K562 (cell line): ENCODE measurements around the gene MARK2. TPM values are rescaled to one million over a fixed set of nuclear protein-coding genes. Genes with fewer than 3 reads are reported as not detected.

Experiments used
- DPF2 ChIP-seq: fragments of 450-650 bp; IDR thresholded peaks from 2 replicates; pipeline ENCODE4 v1.6.1; 2016
- EWSR1 ChIP-seq: fragments of 450-650 bp; IDR thresholded peaks from 2 replicates; pipeline ENCODE4 v1.6.1; 2018; ENCODE audit warnings: borderline replicate concordance, mild to moderate bottlenecking, low read depth, moderate library complexity; ENCODE audit not compliant: partially characterized antibody
- FUS ChIP-seq: fragments of 200-400 bp; formaldehyde crosslinking; optimal IDR thresholded peaks from 2 replicates; pipeline ENCODE3; 2017; ENCODE audit warnings: low read depth, low read length
- HLTF ChIP-seq: fragments of 450-650 bp; IDR thresholded peaks from 2 replicates; pipeline ENCODE4 v1.6.1; 2016
- MED1 ChIP-seq: sonication (generic); formaldehyde crosslinking; IDR thresholded peaks from 2 replicates; pipeline ENCODE4 v1.8.1; 2023; ENCODE audit warnings: missing genetic modification reagents, borderline replicate concordance
- MEIS2 ChIP-seq: fragments of 450-650 bp; IDR thresholded peaks from 2 replicates; pipeline ENCODE4 v1.6.1; 2014; ENCODE audit warnings: mild to moderate bottlenecking; ENCODE audit not compliant: partially characterized antibody
- NCOA6 ChIP-seq: fragments of 450-650 bp; IDR thresholded peaks from 2 replicates; pipeline ENCODE4 v1.6.1; 2017; ENCODE audit warnings: mild to moderate bottlenecking
- NFE2 ChIP-seq: IDR thresholded peaks from 2 replicates; pipeline ENCODE4 v1.6.1; 2014; ENCODE audit warnings: antibody characterized with exemption, low read depth
- NFRKB ChIP-seq: fragments of 450-650 bp; IDR thresholded peaks from 2 replicates; pipeline ENCODE4 v1.6.1; 2016; ENCODE audit warnings: low read depth
- NR1H2 ChIP-seq: sonication (generic); formaldehyde crosslinking; IDR thresholded peaks from 2 replicates; pipeline ENCODE4 v1.4.0; 2020; ENCODE audit warnings: mild to moderate bottlenecking, missing genetic modification reagents
- SMAD2 ChIP-seq: fragments of 150-350 bp; IDR thresholded peaks from 2 replicates; pipeline ENCODE4 v1.6.1; 2014; ENCODE audit warnings: low read depth, mild to moderate bottlenecking, low read length
- SMARCA5 ChIP-seq: fragments of 450-650 bp; IDR thresholded peaks from 2 replicates; pipeline ENCODE4 v1.6.1; 2016
- SMARCE1 ChIP-seq: fragments of 450-650 bp; IDR thresholded peaks from 2 replicates; pipeline ENCODE4 v1.7.1; 2016; ENCODE audit warnings: mild to moderate bottlenecking
- TEAD4 ChIP-seq, 2 experiments: sonication (generic) in 1 of 2; formaldehyde crosslinking in 1 of 2; IDR thresholded peaks; 2 replicates each; pipeline versions ENCODE4 v1.6.1 to v1.8.0; 2012 to 2022; ENCODE audit warnings: borderline replicate concordance in 1 of 2, inconsistent platforms in 1 of 2, low read length in 1 of 2, mild to moderate bottlenecking in 1 of 2, missing genetic modification reagents in 1 of 2
- YBX1 ChIP-seq: fragments of 450-650 bp; IDR thresholded peaks from 2 replicates; pipeline ENCODE4 v1.7.1; 2016; ENCODE audit warnings: mild to moderate bottlenecking
- YY1 ChIP-seq, 3 experiments: IDR thresholded peaks; 2 replicates each; pipeline ENCODE4 v1.6.1; 2011; ENCODE audit warnings: low read length in 2 of 3, mild to moderate bottlenecking in 2 of 3, moderate library complexity in 2 of 3, borderline replicate concordance in 1 of 3, control low read depth in 1 of 3, low read depth in 1 of 3; ENCODE audit not compliant: insufficient read depth in 3 of 3, insufficient replicate concordance in 2 of 3, control insufficient read depth in 1 of 3, insufficient read length in 1 of 3; ENCODE audit errors: extremely low read depth in 1 of 3
- ZC3H8 ChIP-seq: fragments of 450-650 bp; IDR thresholded peaks from 2 replicates; pipeline ENCODE4 v1.6.1; 2017
- ZNF24 ChIP-seq: fragments of 450-650 bp; IDR thresholded peaks from 2 replicates; pipeline ENCODE4 v1.6.1; 2016
- ZNF347 ChIP-seq: fragments of 450-650 bp; formaldehyde crosslinking; IDR thresholded peaks from 2 replicates; pipeline ENCODE4 v1.4.0; 2020; ENCODE audit warnings: low read depth, mild to moderate bottlenecking, moderate library complexity
- ZNF644 ChIP-seq: fragments of 200-800 bp; sonication (Bioruptor generic); IDR thresholded peaks from 2 replicates; pipeline ENCODE4 v1.6.1; 2016; ENCODE audit warnings: low read depth, missing genetic modification characterization, missing compliant biosample characterization
- polyA plus RNA-seq, 8 experiments: library from polyadenylated mRNA; depleted of rRNA in 4 of 8; stranded (reverse) in 5 of 8; unstranded in 3 of 8; fragments of >200 nt; fragmentation: Nextera tagmentation in 2 of 8; fragmentation: Illumina TruSeq in 1 of 8; extraction: Ambion mirVana in 2 of 8; extraction: Trizol in 1 of 8; gene quantifications; 2 replicates each; pipeline versions ENCODE4 v1.2.1 to v1.2.3, GENCODE V29; 2011 to 2014; ENCODE audit warnings: inconsistent platforms in 1 of 8, missing spikeins in 1 of 8
- total RNA-seq, 7 experiments: library from RNA; depleted of rRNA in 6 of 7; stranded (reverse); fragments of >200 nt in 6 of 7; fragmentation: Illumina TruSeq in 2 of 7; extraction: Trizol in 2 of 7; gene quantifications; 2 replicates each; pipeline versions ENCODE4 v1.2.1 to v1.2.3, GENCODE V29; 2011 to 2021; ENCODE audit warnings: low replicate concordance in 1 of 7
- TF ChIP-seq, protein P1 (sequence below): fragments of 250-450 bp; sonication (Bioruptor Pico); IDR thresholded peaks from 2 replicates; pipeline ENCODE4 v1.9.0; 2021; ENCODE audit warnings: mild to moderate bottlenecking, inconsistent platforms
- TF ChIP-seq, protein P2 (sequence below): fragments of 150-350 bp; conservative IDR thresholded peaks from 2 replicates; pipeline ENCODE4 v1.6.1; 2014; ENCODE audit warnings: low read length

Gene MARK2
- total and polyA plus RNA-seq, 9 of the 15 experiments (the other 6 are each of a cell fraction or from before 2014, with no cell fraction given), result 0.32 to 43.5 (median 15.1) TPM

DNA sequence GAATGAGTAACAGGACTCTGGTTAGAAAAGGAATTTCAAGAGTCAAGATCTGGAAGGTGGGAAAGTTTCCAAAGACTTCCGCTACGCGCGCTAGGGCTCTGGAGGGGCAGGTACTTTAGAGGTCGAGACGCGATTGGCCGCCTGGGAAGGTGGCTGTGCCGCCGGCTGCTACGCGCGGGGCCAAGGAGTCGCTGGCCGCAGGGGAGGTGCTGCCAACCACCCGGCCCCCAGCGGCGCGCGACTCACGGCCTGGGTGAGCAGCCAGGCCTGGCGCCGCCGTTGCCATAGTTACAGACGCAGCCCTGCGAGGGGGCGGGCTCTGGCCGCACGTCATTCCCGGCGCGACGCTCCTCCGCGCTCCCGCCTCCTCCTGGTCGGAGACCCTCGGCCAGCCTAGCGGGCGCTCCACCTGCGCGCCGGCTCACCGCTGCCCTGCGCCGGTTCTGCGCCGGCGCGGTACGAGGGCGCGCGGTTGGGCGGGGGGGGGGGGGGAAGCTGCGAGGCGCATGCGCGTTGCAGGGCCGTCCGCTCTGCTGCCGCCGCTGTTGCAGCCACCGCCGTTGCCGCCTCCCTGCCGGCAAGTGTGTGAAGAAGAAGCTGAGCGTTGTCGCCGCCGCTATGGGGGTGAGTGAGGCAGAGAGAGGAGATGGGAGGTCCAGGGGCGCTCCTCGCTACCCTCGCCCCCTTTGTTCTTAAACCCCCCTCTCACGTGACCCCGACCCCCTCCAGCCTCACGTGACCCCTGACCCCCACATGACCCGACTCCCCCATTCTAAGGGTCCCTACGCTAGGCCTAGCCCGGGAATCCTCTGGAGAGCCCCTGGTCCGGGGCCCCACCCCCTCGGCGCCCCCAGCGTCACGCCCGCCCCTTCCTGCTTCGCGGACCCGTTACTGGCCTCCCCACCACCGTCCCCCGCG lies 99.8 kb downstream of the MARK2 start, which contains the start of gene NAA40 (continued):
- TF ChIP-seq, protein P1, sequence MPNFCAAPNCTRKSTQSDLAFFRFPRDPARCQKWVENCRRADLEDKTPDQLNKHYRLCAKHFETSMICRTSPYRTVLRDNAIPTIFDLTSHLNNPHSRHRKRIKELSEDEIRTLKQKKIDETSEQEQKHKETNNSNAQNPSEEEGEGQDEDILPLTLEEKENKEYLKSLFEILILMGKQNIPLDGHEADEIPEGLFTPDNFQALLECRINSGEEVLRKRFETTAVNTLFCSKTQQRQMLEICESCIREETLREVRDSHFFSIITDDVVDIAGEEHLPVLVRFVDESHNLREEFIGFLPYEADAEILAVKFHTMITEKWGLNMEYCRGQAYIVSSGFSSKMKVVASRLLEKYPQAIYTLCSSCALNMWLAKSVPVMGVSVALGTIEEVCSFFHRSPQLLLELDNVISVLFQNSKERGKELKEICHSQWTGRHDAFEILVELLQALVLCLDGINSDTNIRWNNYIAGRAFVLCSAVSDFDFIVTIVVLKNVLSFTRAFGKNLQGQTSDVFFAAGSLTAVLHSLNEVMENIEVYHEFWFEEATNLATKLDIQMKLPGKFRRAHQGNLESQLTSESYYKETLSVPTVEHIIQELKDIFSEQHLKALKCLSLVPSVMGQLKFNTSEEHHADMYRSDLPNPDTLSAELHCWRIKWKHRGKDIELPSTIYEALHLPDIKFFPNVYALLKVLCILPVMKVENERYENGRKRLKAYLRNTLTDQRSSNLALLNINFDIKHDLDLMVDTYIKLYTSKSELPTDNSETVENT (CRISPR knock-in tag), result no peak
- TF ChIP-seq YBX1 (no peak), YY1 (IDR thresholded peaks at IDR 0.05; ENCODE audit: borderline replicate concordance in 1 of 3, control insufficient read depth in 1 of 3, extremely low read depth in 1 of 3, insufficient read depth in 3 of 3, insufficient read length in 1 of 3, insufficient replicate concordance in 2 of 3, low read depth in 1 of 3, low read length in 2 of 3) (peak in 2 of 3 experiments; percentile 6 to 50), NCOA6 (no peak), ZNF24 (0 out of 2 replicates have a peak, but pooled peaks have one; percentile 47), MED1 (CRISPR knock-in tag) (no peak), SMAD2 (no peak), ZC3H8 (no peak), NFE2 (no peak), ZNF347 (CRISPR knock-in tag) (no peak), NR1H2 (CRISPR knock-in tag) (no peak), NFRKB (no peak), SMARCE1 (no peak), SMARCA5 (no peak), ZNF644 (tag) (no peak), EWSR1 (no peak), FUS (no peak), HLTF (no peak), MEIS2 (peak; percentile 43), DPF2 (no peak), TEAD4 (IDR thresholded peaks at IDR 0.05; ENCODE audit: low read length) (no peak), TEAD4 (CRISPR knock-in tag; IDR thresholded peaks at IDR 0.05; ENCODE audit: borderline replicate concordance) (no peak)
- TF ChIP-seq, protein P2, sequence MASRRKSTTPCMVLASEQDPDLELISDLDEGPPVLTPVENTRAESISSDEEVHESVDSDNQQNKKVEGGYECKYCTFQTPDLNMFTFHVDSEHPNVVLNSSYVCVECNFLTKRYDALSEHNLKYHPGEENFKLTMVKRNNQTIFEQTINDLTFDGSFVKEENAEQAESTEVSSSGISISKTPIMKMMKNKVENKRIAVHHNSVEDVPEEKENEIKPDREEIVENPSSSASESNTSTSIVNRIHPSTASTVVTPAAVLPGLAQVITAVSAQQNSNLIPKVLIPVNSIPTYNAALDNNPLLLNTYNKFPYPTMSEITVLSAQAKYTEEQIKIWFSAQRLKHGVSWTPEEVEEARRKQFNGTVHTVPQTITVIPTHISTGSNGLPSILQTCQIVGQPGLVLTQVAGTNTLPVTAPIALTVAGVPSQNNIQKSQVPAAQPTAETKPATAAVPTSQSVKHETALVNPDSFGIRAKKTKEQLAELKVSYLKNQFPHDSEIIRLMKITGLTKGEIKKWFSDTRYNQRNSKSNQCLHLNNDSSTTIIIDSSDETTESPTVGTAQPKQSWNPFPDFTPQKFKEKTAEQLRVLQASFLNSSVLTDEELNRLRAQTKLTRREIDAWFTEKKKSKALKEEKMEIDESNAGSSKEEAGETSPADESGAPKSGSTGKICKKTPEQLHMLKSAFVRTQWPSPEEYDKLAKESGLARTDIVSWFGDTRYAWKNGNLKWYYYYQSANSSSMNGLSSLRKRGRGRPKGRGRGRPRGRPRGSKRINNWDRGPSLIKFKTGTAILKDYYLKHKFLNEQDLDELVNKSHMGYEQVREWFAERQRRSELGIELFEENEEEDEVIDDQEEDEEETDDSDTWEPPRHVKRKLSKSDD, result no peak
